Neural cell (in vitro differentiated cells): Measurements from ENCODE around the gene AGO3. TPM values are rescaled to one million over a fixed set of nuclear protein-coding genes. Genes with fewer than 3 reads are reported as not detected.

Source experiments
- polyA plus RNA-seq: library from polyadenylated mRNA; depleted of rRNA; stranded (reverse); fragments of >200 nt; gene quantifications from 2 replicates; pipeline ENCODE4 v1.2.3, GENCODE V29; 2014

Gene AGO3
- polyA plus RNA-seq, 1 donor from 2014 or later, result 9.4 TPM

Other genes with a start within 250 kb of the AGO3 start
- 6.7 and 7.5 TPM in 2 replicates for gene C1orf216, start 212.2 kb upstream of the AGO3 start, polyA plus RNA-seq
- 0.76 and 2.4 TPM in 2 replicates for gene CLSPN, start 161.1 kb upstream of the AGO3 start, polyA plus RNA-seq
- gene AGO4, start 123.1 kb upstream of the AGO3 start, polyA plus RNA-seq, result 49.8 and 51.9 TPM in 2 replicates
- gene AGO1, start 47.9 kb upstream of the AGO3 start, polyA plus RNA-seq, result 13.0 and 15.0 TPM in 2 replicates
- 32.1 and 34.7 TPM in 2 replicates for gene TEKT2, start 153.0 kb downstream of the AGO3 start, polyA plus RNA-seq
- 66.7 and 71.5 TPM in 2 replicates for gene ADPRS, start 157.8 kb downstream of the AGO3 start, polyA plus RNA-seq
- gene COL8A2, start 194.1 kb downstream of the AGO3 start, polyA plus RNA-seq, result 0.98 TPM in 1 of 2 replicates, not detected in the other
- 236 and 278 TPM in 2 replicates for gene TRAPPC3, start 218.4 kb downstream of the AGO3 start, polyA plus RNA-seq
- 142 and 156 TPM in 2 replicates for gene MAP7D1, start 225.1 kb downstream of the AGO3 start, polyA plus RNA-seq